ENCODE data around the gene DDX20. TPM values are rescaled to one million over a fixed set of nuclear protein-coding genes. Genes with fewer than 3 reads are reported as not detected.
A peak's percentile ranks its signal among the peaks of the same experiment; 100 is the strongest.

DDX20 gene
- polyA plus RNA-seq, 2 donors = 3.2 to 4.2 TPM

DNA sequence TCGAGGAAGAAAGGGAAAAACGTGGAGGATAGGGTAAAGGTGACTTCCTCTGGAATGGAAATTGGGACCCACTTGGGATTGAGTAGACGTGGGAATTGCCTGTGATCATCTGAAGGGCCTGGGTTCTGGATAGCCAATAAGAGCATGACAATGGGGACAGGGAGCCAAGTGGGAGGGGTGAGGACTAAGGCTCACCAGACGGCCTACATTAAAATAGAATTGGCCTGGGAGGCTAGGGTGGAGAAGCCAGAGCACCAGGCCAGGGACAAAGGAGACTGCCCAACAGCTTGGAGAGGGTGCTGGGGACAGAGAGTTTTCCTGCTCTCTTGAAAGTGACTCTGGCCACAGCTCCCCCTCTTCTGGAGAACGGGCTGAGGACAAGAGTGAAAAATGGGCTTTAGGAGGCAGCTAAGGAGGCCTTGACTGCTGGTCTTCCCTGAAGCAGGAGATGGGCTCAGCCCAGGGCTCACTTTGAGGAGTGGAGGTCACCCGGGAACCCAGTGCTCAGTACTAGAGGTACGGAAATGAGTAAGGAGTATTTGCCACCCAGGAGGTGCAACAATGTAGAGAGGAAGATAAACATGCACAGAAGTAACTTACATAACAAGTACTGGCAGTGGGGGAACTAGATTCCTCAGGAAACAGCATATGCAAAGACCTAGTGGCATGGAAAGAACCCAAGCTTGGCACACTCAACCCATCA lies 35.3 kb upstream of the DDX20 start:
- Histone ChIP-seq H3K36me3 (ENCODE audit: control insufficient read depth in 2 of 2, insufficient read depth in 2 of 2, low read length in 1 of 2) (no peaks in the 10 kb centered on the region), H3K27me3 (ENCODE audit: control insufficient read depth in 1 of 2, insufficient read depth in 2 of 2, low read length in 2 of 2) (no peaks in the 10 kb centered on the region), H3K4me3 (ENCODE audit: low read depth in 1 of 2, low read length in 2 of 2) (no peak overlapping the region), H3K27ac (ENCODE audit: low read depth in 2 of 2, low read length in 1 of 2) (peak overlapping the region; percentile 42 to 50), H3K4me1 (ENCODE audit: control insufficient read depth in 2 of 2, insufficient read depth in 2 of 2, low read length in 1 of 2) (peaks cover 7 to 25% of the 10 kb centered on the region in 2 donors), H3K9me3 (ENCODE audit: control insufficient read depth in 2 of 2, insufficient read depth in 1 of 2, low read depth in 1 of 2, low read length in 1 of 2) (no peaks in the 10 kb centered on the region)
- WGBS, 2 donors = 57 to 58% methylated on average over 7 of the region's 7 CpGs

GRCh38 chr1:111720977-111721786 lies 34.5 kb upstream of the DDX20 start:
- peak overlapping the region; percentile 42 to 44 for H3K27ac ChIP-seq (ENCODE audit: low read depth in 2 of 2, low read length in 1 of 2)
- no peaks in the 10 kb centered on the region for H3K36me3 ChIP-seq (ENCODE audit: control insufficient read depth in 2 of 2, insufficient read depth in 2 of 2, low read length in 1 of 2)
- peaks cover 7 to 25% of the 10 kb centered on the region in 2 donors for H3K4me1 ChIP-seq (ENCODE audit: control insufficient read depth in 2 of 2, insufficient read depth in 2 of 2, low read length in 1 of 2)
- no peaks in the 10 kb centered on the region for H3K9me3 ChIP-seq (ENCODE audit: control insufficient read depth in 2 of 2, insufficient read depth in 1 of 2, low read depth in 1 of 2, low read length in 1 of 2)
- no peaks in the 10 kb centered on the region for H3K27me3 ChIP-seq (ENCODE audit: control insufficient read depth in 1 of 2, insufficient read depth in 2 of 2, low read length in 2 of 2)
- no peak overlapping the region for H3K4me3 ChIP-seq (ENCODE audit: low read depth in 1 of 2, low read length in 2 of 2)
- WGBS, 2 donors = 46 to 49% methylated on average over 10 of the region's 10 CpGs

DNA sequence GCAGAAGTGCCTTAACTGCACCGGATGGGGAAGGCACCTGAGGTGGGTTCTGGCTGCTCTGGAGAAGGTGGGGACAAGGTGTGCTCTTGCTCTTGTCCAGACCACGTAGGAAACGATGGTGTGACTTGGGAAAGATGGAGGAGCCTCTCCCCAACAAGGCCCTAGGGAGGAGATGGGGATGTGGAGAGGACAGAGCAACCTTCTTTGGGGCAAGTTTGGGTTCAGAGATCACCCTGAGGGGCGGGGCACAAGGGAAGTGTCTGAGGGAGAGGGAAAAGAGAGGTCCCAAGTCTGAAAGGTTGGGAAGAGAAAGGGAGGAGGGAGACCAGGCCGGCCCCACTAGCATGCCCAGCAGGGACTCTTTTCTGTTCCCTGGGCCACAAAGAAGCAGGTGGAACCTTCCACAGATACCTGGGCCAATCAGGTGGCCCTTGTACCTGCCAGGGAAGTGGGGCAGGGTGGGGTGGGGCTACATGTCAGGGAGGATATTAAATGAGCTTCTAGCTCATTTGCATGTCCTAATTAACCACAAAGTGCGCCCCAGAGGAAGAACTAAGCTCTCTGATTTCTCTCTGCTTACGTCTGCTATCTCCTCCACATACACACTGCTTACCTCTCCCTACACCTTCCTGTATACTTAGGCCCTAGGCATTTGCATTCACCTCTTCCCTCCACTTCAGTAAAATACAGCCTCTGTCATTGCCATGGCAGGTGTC lies 32.5 kb upstream of the DDX20 start:
- 76 to 77% methylated on average over 7 of the region's 7 CpGs for WGBS, 2 donors
- no peak overlapping the region for H3K4me3 ChIP-seq (ENCODE audit: low read depth in 1 of 2, low read length in 2 of 2)
- peaks cover 0 to 3% of the 10 kb centered on the region in 2 donors for H3K36me3 ChIP-seq (ENCODE audit: control insufficient read depth in 2 of 2, insufficient read depth in 2 of 2, low read length in 1 of 2)
- peak overlapping the region in 1 of 2 donors; percentile 15 for H3K27ac ChIP-seq (ENCODE audit: low read depth in 2 of 2, low read length in 1 of 2)
- H3K27me3 ChIP-seq (ENCODE audit: control insufficient read depth in 1 of 2, insufficient read depth in 2 of 2, low read length in 2 of 2) = no peaks in the 10 kb centered on the region
- H3K9me3 ChIP-seq (ENCODE audit: control insufficient read depth in 2 of 2, insufficient read depth in 1 of 2, low read depth in 1 of 2, low read length in 1 of 2) = no peaks in the 10 kb centered on the region
- H3K4me1 ChIP-seq (ENCODE audit: control insufficient read depth in 2 of 2, insufficient read depth in 2 of 2, low read length in 1 of 2) = peaks cover 7 to 25% of the 10 kb centered on the region in 2 donors

- no peaks in the 10 kb centered on the region for H3K27me3 ChIP-seq (ENCODE audit: control insufficient read depth in 1 of 2, insufficient read depth in 2 of 2, low read length in 2 of 2)
- no peak overlapping the region for H3K4me3 ChIP-seq (ENCODE audit: low read depth in 1 of 2, low read length in 2 of 2)
- 26% methylated on average over 1 of the region's 1 CpG for WGBS, 2 donors
- no peaks in the 10 kb centered on the region for H3K9me3 ChIP-seq (ENCODE audit: control insufficient read depth in 2 of 2, insufficient read depth in 1 of 2, low read depth in 1 of 2, low read length in 1 of 2)
- H3K27ac ChIP-seq (ENCODE audit: low read depth in 2 of 2, low read length in 1 of 2) = peak overlapping the region in 1 of 2 donors; percentile 18
- peaks cover 7 to 25% of the 10 kb centered on the region in 2 donors for H3K4me1 ChIP-seq (ENCODE audit: control insufficient read depth in 2 of 2, insufficient read depth in 2 of 2, low read length in 1 of 2)
- peaks cover 0 to 3% of the 10 kb centered on the region in 2 donors for H3K36me3 ChIP-seq (ENCODE audit: control insufficient read depth in 2 of 2, insufficient read depth in 2 of 2, low read length in 1 of 2)
Observed at GRCh38 chr1:111723871-111724270, 31.8 kb upstream of the DDX20 start.

GRCh38 chr1:111725192-111725591 lies 30.5 kb upstream of the DDX20 start:
- no peak overlapping the region for H3K27ac ChIP-seq (ENCODE audit: low read depth in 2 of 2, low read length in 1 of 2)
- no peak overlapping the region for H3K4me3 ChIP-seq (ENCODE audit: low read depth in 1 of 2, low read length in 2 of 2)
- peaks cover 0 to 3% of the 10 kb centered on the region in 2 donors for H3K36me3 ChIP-seq (ENCODE audit: control insufficient read depth in 2 of 2, insufficient read depth in 2 of 2, low read length in 1 of 2)
- H3K9me3 ChIP-seq (ENCODE audit: control insufficient read depth in 2 of 2, insufficient read depth in 1 of 2, low read depth in 1 of 2, low read length in 1 of 2) = no peaks in the 10 kb centered on the region
- no peaks in the 10 kb centered on the region for H3K27me3 ChIP-seq (ENCODE audit: control insufficient read depth in 1 of 2, insufficient read depth in 2 of 2, low read length in 2 of 2)
- WGBS, 2 donors = 32 to 38% methylated on average over 5 of the region's 5 CpGs
- peaks cover 4 to 22% of the 10 kb centered on the region in 2 donors for H3K4me1 ChIP-seq (ENCODE audit: control insufficient read depth in 2 of 2, insufficient read depth in 2 of 2, low read length in 1 of 2)

- no peaks in the 10 kb centered on the region for H3K27me3 ChIP-seq (ENCODE audit: control insufficient read depth in 1 of 2, insufficient read depth in 2 of 2, low read length in 2 of 2)
- peaks cover 0 to 6% of the 10 kb centered on the region in 2 donors for H3K4me1 ChIP-seq (ENCODE audit: control insufficient read depth in 2 of 2, insufficient read depth in 2 of 2, low read length in 1 of 2)
- H3K4me3 ChIP-seq (ENCODE audit: low read depth in 1 of 2, low read length in 2 of 2) = no peak overlapping the region
- no peak overlapping the region for H3K27ac ChIP-seq (ENCODE audit: low read depth in 2 of 2, low read length in 1 of 2)
- no peaks in the 10 kb centered on the region for H3K9me3 ChIP-seq (ENCODE audit: control insufficient read depth in 2 of 2, insufficient read depth in 1 of 2, low read depth in 1 of 2, low read length in 1 of 2)
- 84 to 89% methylated on average over 18 of the region's 18 CpGs for WGBS, 2 donors
- H3K36me3 ChIP-seq (ENCODE audit: control insufficient read depth in 2 of 2, insufficient read depth in 2 of 2, low read length in 1 of 2) = peaks cover 0 to 3% of the 10 kb centered on the region in 2 donors
Observed at GRCh38 chr1:111727056-111727455, 28.6 kb upstream of the DDX20 start.

GRCh38 chr1:111729271-111729921 lies 26.3 kb upstream of the DDX20 start:
- Histone ChIP-seq H3K9me3 (ENCODE audit: control insufficient read depth in 2 of 2, insufficient read depth in 1 of 2, low read depth in 1 of 2, low read length in 1 of 2) (no peaks in the 10 kb centered on the region), H3K27me3 (ENCODE audit: control insufficient read depth in 1 of 2, insufficient read depth in 2 of 2, low read length in 2 of 2) (no peaks in the 10 kb centered on the region), H3K4me1 (ENCODE audit: control insufficient read depth in 2 of 2, insufficient read depth in 2 of 2, low read length in 1 of 2) (peaks cover 3 to 8% of the 10 kb centered on the region in 2 donors), H3K4me3 (ENCODE audit: low read depth in 1 of 2, low read length in 2 of 2) (no peak overlapping the region), H3K36me3 (ENCODE audit: control insufficient read depth in 2 of 2, insufficient read depth in 2 of 2, low read length in 1 of 2) (peaks cover 0 to 3% of the 10 kb centered on the region in 2 donors), H3K27ac (ENCODE audit: low read depth in 2 of 2, low read length in 1 of 2) (peak overlapping the region in 1 of 2 donors; percentile 20)
- 56 to 61% methylated on average over 8 of the region's 8 CpGs for WGBS, 2 donors

DNA sequence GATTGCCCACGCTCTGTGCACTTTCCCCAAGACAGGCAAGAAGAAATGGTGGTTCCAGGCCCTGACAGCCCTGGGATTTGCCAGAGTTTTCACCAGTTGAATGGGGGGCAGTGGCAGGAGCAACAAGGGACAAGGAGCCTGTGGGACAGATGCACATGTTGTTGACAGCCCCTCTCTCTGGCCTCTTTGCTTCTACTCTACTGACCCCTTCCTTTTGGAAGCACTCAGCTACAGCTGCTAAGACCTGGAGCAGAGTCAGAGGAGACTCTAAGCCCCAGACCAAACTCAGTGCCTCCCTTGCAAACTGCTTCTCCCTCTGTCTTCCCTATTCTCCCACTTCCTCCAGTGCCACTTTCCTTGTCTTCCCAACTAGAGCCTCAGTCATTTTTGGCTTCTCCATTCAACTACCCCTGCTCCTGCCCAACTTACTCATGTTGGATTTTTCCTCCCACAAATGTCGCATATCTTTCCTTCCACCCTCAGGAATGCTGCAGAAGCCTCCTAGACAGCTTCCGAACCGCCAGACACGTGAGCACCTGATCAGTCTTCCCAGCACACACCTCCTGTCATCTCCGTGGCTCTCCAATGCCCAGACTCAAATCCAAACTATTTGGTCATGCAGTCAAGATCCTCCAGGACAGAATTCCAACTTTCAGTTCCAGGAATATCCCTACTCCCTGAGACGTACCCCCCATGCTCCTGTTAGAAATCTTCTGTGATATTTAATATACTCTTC lies 25.6 kb upstream of the DDX20 start:
- WGBS, 2 donors = 63 to 69% methylated on average over 7 of the region's 7 CpGs
- Histone ChIP-seq H3K36me3 (ENCODE audit: control insufficient read depth in 2 of 2, insufficient read depth in 2 of 2, low read length in 1 of 2) (peaks cover 0 to 3% of the 10 kb centered on the region in 2 donors), H3K27ac (ENCODE audit: low read depth in 2 of 2, low read length in 1 of 2) (no peak overlapping the region), H3K27me3 (ENCODE audit: control insufficient read depth in 1 of 2, insufficient read depth in 2 of 2, low read length in 2 of 2) (no peaks in the 10 kb centered on the region), H3K4me3 (ENCODE audit: low read depth in 1 of 2, low read length in 2 of 2) (no peak overlapping the region), H3K9me3 (ENCODE audit: control insufficient read depth in 2 of 2, insufficient read depth in 1 of 2, low read depth in 1 of 2, low read length in 1 of 2) (no peaks in the 10 kb centered on the region), H3K4me1 (ENCODE audit: control insufficient read depth in 2 of 2, insufficient read depth in 2 of 2, low read length in 1 of 2) (peaks cover 3 to 5% of the 10 kb centered on the region in 2 donors)

All from esophagus (tissue), 2 donors.